NCI-H69 (cell line): Measurements from ENCODE around the gene MEGF6.

Experiments
- DNase-seq: peaks from one replicate; lab custom pipeline; 2025; lab: John Stamatoyannopoulos, UW

The MEGF6 gene

DNA sequence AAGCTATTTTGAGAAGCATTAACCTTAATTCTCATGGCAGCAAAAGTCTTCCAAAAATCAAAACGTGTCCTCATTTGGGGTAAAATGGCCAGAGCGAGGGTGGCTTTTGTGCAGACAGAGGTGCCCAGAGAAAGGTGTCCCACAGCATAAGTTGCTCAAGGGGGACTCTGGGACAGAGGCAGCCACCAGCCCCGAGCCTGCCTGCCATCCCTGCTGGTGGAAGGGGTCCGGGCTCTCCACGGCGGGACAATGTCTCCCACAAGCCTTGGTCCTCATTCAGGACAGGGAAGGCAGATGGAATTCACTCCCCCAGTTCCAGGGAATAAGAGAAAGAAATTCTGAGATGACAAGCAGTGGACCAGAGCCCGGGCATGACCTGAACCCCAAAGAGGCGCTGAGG is 169.4 kb downstream of the MEGF6 start:
- no peak for DNase-seq

DNA sequence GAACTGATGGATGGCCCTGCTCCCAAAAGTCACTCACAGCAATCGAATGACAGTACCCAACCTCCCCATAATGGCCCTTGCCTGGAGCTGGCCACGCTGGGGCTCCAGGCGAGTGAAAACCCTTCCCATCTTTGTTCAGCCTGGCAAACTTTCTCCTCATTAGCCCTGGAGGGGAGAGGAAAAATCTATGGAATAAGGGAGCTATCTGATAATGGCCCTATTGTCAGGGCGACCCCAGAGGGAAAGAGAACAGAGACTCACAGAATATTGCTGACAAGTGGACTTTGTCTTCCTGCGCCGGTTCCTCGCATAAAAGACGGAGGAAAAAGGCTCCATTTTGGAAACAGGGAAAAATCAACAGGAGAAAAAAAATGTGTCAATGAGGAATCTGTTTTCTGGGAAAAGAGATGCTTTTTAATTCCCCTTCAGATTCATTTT is 169.9 kb downstream of the MEGF6 start:
- DNase-seq, result no peak

DNA sequence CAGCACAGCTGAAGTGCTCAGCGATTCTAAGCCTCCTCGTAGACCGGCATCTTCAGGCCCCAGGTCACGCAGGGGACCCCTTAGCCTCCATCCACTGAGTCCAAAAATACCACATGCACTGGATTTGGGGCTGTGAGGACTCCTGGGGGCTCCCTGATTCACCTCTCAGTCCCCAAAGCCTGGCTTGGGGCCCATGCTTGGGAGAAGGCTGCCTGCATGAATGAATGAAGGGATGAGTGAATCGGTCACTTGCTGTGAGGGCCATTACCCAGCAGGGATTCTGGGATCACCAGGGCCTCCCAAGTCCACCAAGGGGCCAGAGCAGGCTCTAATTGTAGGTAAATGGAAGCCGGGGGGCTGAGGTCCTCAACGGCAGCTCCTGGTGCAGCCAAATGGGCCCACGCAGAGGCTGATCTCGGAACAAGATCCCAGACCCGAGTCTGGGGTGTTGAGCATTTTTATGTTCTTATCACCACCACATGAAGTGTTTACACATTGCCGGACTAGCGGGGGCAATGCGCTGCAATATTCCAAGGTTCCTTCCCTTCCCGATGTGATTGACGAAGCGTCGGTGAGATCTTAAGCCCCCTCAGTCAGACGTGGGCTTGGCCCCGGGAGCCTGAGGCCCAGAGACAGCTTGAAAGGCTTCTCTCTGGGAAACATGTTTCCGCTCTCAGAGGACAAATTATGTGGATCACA is 170.4 kb downstream of the MEGF6 start:
- DNase-seq, result no peak

DNA sequence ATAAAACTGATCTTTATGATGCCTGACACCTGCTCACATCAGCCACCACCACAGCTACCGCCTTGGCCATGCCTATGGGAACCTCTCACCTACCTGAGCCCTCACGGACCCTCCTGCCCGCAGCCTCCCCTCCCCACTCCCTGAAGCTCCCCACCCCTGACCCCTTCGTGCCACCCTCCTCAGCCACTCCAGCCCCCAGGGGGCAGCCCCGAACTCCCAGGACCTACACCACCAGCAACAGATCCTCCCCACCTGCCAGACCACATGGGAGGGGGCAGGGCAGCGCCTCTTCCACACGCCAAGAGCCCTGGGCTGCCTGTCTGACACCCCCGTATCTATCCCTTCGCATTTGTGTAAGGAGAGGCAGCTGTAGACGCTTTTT is 171.0 kb downstream of the MEGF6 start:
- DNase-seq, result no peak
